ENCODE measurements around the gene SUCO.
A peak's percentile ranks its signal among the peaks of the same experiment; 100 is the strongest.
"Not testable (repeated sequence)": the region's sequence is repeated elsewhere in the genome, so short reads cannot be mapped to it uniquely, and the experiment has no call there.

Gene SUCO

GRCh38 chr1:172582889-172583288 lies 49.9 kb downstream of the SUCO start:
- H3K4me3 ChIP-seq (ENCODE audit: control insufficient read depth, low read depth, low read length), result no peak overlapping the region
- TF ChIP-seq CTCF (IDR thresholded peaks at IDR 0.05; ENCODE audit: control insufficient read depth, insufficient read depth, low read depth, low read length, missing control alignments), result no peak
- DNase-seq (ENCODE audit: low read depth), result no peak

- DNase-seq (ENCODE audit: low read depth), result peak; percentile 57
- H3K4me3 ChIP-seq (ENCODE audit: control insufficient read depth, low read depth, low read length), result no peak overlapping the region
- TF ChIP-seq CTCF (IDR thresholded peaks at IDR 0.05; ENCODE audit: control insufficient read depth, insufficient read depth, low read depth, low read length, missing control alignments), result no peak
Measured at GRCh38 chr1:172585348-172585747, 52.4 kb downstream of the SUCO start.

GRCh38 chr1:172585861-172586260 lies 52.9 kb downstream of the SUCO start:
- no peak for DNase-seq (ENCODE audit: low read depth)
- no peak for TF ChIP-seq CTCF (IDR thresholded peaks at IDR 0.05; ENCODE audit: control insufficient read depth, insufficient read depth, low read depth, low read length, missing control alignments)
- no peak overlapping the region for H3K4me3 ChIP-seq (ENCODE audit: control insufficient read depth, low read depth, low read length)

- TF ChIP-seq CTCF (IDR thresholded peaks at IDR 0.05; ENCODE audit: control insufficient read depth, insufficient read depth, low read depth, low read length, missing control alignments), result no peak
- H3K4me3 ChIP-seq (ENCODE audit: control insufficient read depth, low read depth, low read length), result no peak overlapping the region
- DNase-seq (ENCODE audit: low read depth), result peak; percentile 32
Measured at GRCh38 chr1:172588296-172589291, 55.6 kb downstream of the SUCO start.

- no peak for TF ChIP-seq CTCF (IDR thresholded peaks at IDR 0.05; ENCODE audit: control insufficient read depth, insufficient read depth, low read depth, low read length, missing control alignments)
- no peak for DNase-seq (ENCODE audit: low read depth)
- no peak overlapping the region for H3K4me3 ChIP-seq (ENCODE audit: control insufficient read depth, low read depth, low read length)
Measured at GRCh38 chr1:172589553-172589952, 56.6 kb downstream of the SUCO start.

- H3K4me3 ChIP-seq (ENCODE audit: control insufficient read depth, low read depth, low read length); DNase-seq (ENCODE audit: low read depth): not testable (repeated sequence)
Measured at GRCh38 chr1:172591429-172591828, 58.5 kb downstream of the SUCO start.

- not testable (repeated sequence) for DNase-seq (ENCODE audit: low read depth); H3K4me3 ChIP-seq (ENCODE audit: control insufficient read depth, low read depth, low read length)
Measured at GRCh38 chr1:172595066-172595465, 62.1 kb downstream of the SUCO start.

- not testable (repeated sequence) for H3K4me3 ChIP-seq (ENCODE audit: control insufficient read depth, low read depth, low read length); DNase-seq (ENCODE audit: low read depth)
Measured at GRCh38 chr1:172596782-172597181, 63.8 kb downstream of the SUCO start.
